Measurements from ENCODE around the gene ADCY7. TPM values are rescaled to one million over a fixed set of nuclear protein-coding genes. Genes with fewer than 3 reads are reported as not detected.
"Not testable (repeated sequence)": the region's sequence is repeated elsewhere in the genome, so short reads cannot be mapped to it uniquely, and the experiment has no call there.

The ADCY7 gene
- total RNA-seq, 1 experiment from 2014 or later: 39.3 TPM

GRCh38 chr16:50238314-50238713 is 28.0 kb upstream of the ADCY7 start:
- CTCF ChIA-PET: no interaction called here
- Histone ChIP-seq H3F3A (ENCODE audit: insufficient read depth, low read depth) (peaks cover 27% of the 10 kb centered on the region; the same call in 1 of the 2 replicates), H3K4me3 (no peak overlapping the region), H3K9me3 (ENCODE audit: insufficient read depth, low read depth) (no peaks in the 10 kb centered on the region), H3K27me3 (ENCODE audit: insufficient read depth, low read depth) (no peaks in the 10 kb centered on the region), H2AFZ (no peak overlapping the region), H4K20me1 (ENCODE audit: insufficient read depth) (no peaks in the 10 kb centered on the region), H3K36me3 (ENCODE audit: low read depth) (no peaks in the 10 kb centered on the region), H3K9me2 (ENCODE audit: insufficient read depth) (no peaks in the 10 kb centered on the region; the same call in 1 of the 2 replicates), H3K4me1 (replicated peaks; ENCODE audit: insufficient read depth) (peaks cover 24% of the 10 kb centered on the region), H3K4me2 (no peak overlapping the region), H3K79me2 (ENCODE audit: low read depth) (no peaks in the 10 kb centered on the region), H3K27ac (no peak overlapping the region)
- POLR2A ChIA-PET (ENCODE audit: unreplicated experiment): interaction anchor here (0.7 kb wide), 1 partner anchor 36 kb away, joined by 3 read pairs; no protein-coding TSS in a partner anchor
- TF ChIP-seq, protein P1, sequence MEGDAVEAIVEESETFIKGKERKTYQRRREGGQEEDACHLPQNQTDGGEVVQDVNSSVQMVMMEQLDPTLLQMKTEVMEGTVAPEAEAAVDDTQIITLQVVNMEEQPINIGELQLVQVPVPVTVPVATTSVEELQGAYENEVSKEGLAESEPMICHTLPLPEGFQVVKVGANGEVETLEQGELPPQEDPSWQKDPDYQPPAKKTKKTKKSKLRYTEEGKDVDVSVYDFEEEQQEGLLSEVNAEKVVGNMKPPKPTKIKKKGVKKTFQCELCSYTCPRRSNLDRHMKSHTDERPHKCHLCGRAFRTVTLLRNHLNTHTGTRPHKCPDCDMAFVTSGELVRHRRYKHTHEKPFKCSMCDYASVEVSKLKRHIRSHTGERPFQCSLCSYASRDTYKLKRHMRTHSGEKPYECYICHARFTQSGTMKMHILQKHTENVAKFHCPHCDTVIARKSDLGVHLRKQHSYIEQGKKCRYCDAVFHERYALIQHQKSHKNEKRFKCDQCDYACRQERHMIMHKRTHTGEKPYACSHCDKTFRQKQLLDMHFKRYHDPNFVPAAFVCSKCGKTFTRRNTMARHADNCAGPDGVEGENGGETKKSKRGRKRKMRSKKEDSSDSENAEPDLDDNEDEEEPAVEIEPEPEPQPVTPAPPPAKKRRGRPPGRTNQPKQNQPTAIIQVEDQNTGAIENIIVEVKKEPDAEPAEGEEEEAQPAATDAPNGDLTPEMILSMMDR (conservative IDR thresholded peaks at IDR 0.05): no peak
- no peak for TF ChIP-seq EZH2 (IDR thresholded peaks at IDR 0.05; ENCODE audit: low read depth)
- intact Hi-C loops (cut with micrococcal nuclease; ENCODE audit: unreplicated experiment): no loop called here
- BruUV-seq (replicated peaks): no TSS peak
- DNase-seq: no peak

DNA sequence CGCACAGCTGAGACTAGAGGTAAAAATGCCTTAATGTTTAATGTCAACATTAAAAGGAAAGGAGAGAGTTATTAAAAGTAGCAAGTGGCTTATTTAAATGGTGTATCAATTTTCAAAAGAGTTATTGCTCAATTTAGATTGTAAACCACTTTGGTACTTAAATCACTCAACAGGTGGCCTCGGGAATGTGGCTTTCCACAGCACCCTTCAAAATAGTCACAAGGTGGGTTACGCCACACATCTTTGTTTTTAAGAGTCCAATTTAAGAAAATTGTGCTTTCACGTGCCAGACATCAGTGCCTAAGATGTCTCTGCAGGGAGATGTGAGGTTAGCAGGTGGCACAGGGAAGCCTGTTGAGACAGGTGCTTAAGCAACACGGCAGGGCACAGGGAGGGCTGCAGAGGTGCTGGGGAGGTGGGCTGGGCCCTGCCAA is 27.5 kb upstream of the ADCY7 start:
- Histone ChIP-seq H3F3A (ENCODE audit: insufficient read depth, low read depth) (peaks cover 23% of the 10 kb centered on the region), H3K36me3 (ENCODE audit: low read depth) (no peaks in the 10 kb centered on the region), H3K9me3 (ENCODE audit: insufficient read depth, low read depth) (no peaks in the 10 kb centered on the region), H3K4me3 (no peak overlapping the region), H3K27me3 (ENCODE audit: insufficient read depth, low read depth) (no peaks in the 10 kb centered on the region), H4K20me1 (ENCODE audit: insufficient read depth) (no peaks in the 10 kb centered on the region), H2AFZ (no peak overlapping the region), H3K79me2 (ENCODE audit: low read depth) (no peaks in the 10 kb centered on the region), H3K9me2 (ENCODE audit: insufficient read depth) (no peaks in the 10 kb centered on the region; the same call in 1 of the 2 replicates), H3K27ac (no peak overlapping the region), H3K4me2 (no peak overlapping the region), H3K4me1 (replicated peaks; ENCODE audit: insufficient read depth) (peaks cover 18% of the 10 kb centered on the region)
- ChIA-PET POLR2A (ENCODE audit: unreplicated experiment) (no interaction called here), CTCF (no interaction called here)
- peak in 1 of 2 experiments; percentile 53 for DNase-seq
- no peak for TF ChIP-seq EZH2 (IDR thresholded peaks at IDR 0.05; ENCODE audit: low read depth)
- TF ChIP-seq, protein P1 (conservative IDR thresholded peaks at IDR 0.05): no peak
- no TSS peak for BruUV-seq (replicated peaks)
- intact Hi-C loops (cut with micrococcal nuclease; ENCODE audit: unreplicated experiment): no loop called here

GRCh38 chr16:50243024-50243423 is 23.3 kb upstream of the ADCY7 start:
- peaks cover 12% of the 10 kb centered on the region for H3F3A ChIP-seq (ENCODE audit: insufficient read depth, low read depth)
- H2AFZ ChIP-seq; intact Hi-C loops (cut with micrococcal nuclease; ENCODE audit: unreplicated experiment); DNase-seq; H3K36me3 ChIP-seq (ENCODE audit: low read depth); H3K4me1 ChIP-seq (replicated peaks; ENCODE audit: insufficient read depth); BruUV-seq (replicated peaks); H3K9me3 ChIP-seq (ENCODE audit: insufficient read depth, low read depth); H4K20me1 ChIP-seq (ENCODE audit: insufficient read depth); H3K27ac ChIP-seq; CTCF ChIA-PET; H3K4me3 ChIP-seq; H3K4me2 ChIP-seq; POLR2A ChIA-PET (ENCODE audit: unreplicated experiment); H3K27me3 ChIP-seq (ENCODE audit: insufficient read depth, low read depth); H3K9me2 ChIP-seq (ENCODE audit: insufficient read depth): not testable (repeated sequence)
- peaks cover 15% of the 10 kb centered on the region; the same call in 1 of the 2 replicates for H3K79me2 ChIP-seq (ENCODE audit: low read depth)

DNA sequence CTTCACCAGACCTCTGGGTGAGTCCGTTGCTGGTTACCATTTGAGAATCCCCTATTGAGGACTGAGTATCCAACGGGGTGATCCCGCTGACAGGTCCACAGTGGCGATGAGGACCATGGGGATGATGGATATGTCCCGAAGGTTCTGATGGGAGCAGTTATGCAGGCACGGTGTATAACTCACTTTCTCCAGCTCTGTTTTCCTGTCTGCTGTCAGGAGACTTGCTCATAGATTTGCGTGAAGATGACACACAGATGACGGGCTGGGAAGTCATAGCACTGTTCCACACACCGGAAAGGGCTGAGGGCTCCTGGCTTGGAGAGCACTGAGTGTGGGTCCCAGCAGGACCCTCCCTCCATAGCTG is 22.2 kb upstream of the ADCY7 start:
- no peak overlapping the region for H3K4me3 ChIP-seq
- H3F3A ChIP-seq (ENCODE audit: insufficient read depth, low read depth): peaks cover 4% of the 10 kb centered on the region
- no peaks in the 10 kb centered on the region for H4K20me1 ChIP-seq (ENCODE audit: insufficient read depth)
- TF ChIP-seq, protein P1 (conservative IDR thresholded peaks at IDR 0.05): no peak
- no peak for TF ChIP-seq EZH2 (IDR thresholded peaks at IDR 0.05; ENCODE audit: low read depth)
- H3K36me3 ChIP-seq (ENCODE audit: low read depth): no peaks in the 10 kb centered on the region
- H2AFZ ChIP-seq: no peak overlapping the region
- BruUV-seq (replicated peaks): no TSS peak
- H3K4me1 ChIP-seq (replicated peaks; ENCODE audit: insufficient read depth): peaks cover 7% of the 10 kb centered on the region
- CTCF ChIA-PET: no interaction called here
- H3K4me2 ChIP-seq: no peak overlapping the region
- H3K9me2 ChIP-seq (ENCODE audit: insufficient read depth): no peaks in the 10 kb centered on the region
- intact Hi-C loops (cut with micrococcal nuclease; ENCODE audit: unreplicated experiment): no loop called here
- peaks cover 18% of the 10 kb centered on the region; the same call in 1 of the 2 replicates for H3K79me2 ChIP-seq (ENCODE audit: low read depth)
- no peak for DNase-seq
- H3K27ac ChIP-seq: no peak overlapping the region
- H3K27me3 ChIP-seq (ENCODE audit: insufficient read depth, low read depth): no peaks in the 10 kb centered on the region
- H3K9me3 ChIP-seq (ENCODE audit: insufficient read depth, low read depth): no peaks in the 10 kb centered on the region
- POLR2A ChIA-PET (ENCODE audit: unreplicated experiment): no interaction called here
